Sigmoid colon (tissue), 7 donors: ENCODE results near the gene KRT83. TPM values are rescaled to one million over a fixed set of nuclear protein-coding genes. Genes with fewer than 3 reads are reported as not detected.

Experiments used
- DNase-seq: peaks from one replicate; pipeline ENCODE4 v3.0.0-alpha.2; 2019
- H3K27ac ChIP-seq, 4 donors: fragments of 200-600 bp; sonication (generic); one replicate each; pipeline ENCODE4 v1.5.1; 2016 to 2019; ENCODE audit warnings: mild to moderate bottlenecking in 1 of 4
- H3K27me3 ChIP-seq, 3 donors: fragments of 200-600 bp; sonication (generic); one replicate each; pipeline ENCODE4 v1.5.1; 2019; ENCODE audit warnings: mild to moderate bottlenecking in 1 of 3
- H3K36me3 ChIP-seq, 4 donors: fragments of 200-600 bp; sonication (generic); one replicate each; pipeline ENCODE4 v1.5.1; 2016 to 2019
- H3K4me1 ChIP-seq, 4 donors: fragments of 200-600 bp; sonication (generic); one replicate each; pipeline ENCODE4 v1.5.1; 2017 to 2019
- H3K4me3 ChIP-seq, 4 donors: fragments of 200-600 bp; sonication (generic); one replicate each; pipeline ENCODE4 v1.5.1; 2017 to 2019; ENCODE audit warnings: mild to moderate bottlenecking in 2 of 4, moderate library complexity in 1 of 4
- H3K9me3 ChIP-seq, 4 donors: fragments of 200-600 bp in 3 of 4; sonication (generic) in 3 of 4; one replicate each; pipeline versions ENCODE4 v1.5.1 to v1.6.1; 2013 to 2019
- CTCF ChIP-seq, 4 experiments: fragments of 450-650 bp in 3 of 4; fragments of 200-600 bp in 1 of 4; IDR thresholded peaks; one replicate each; pipeline ENCODE4 v1.5.1; 2016 to 2019; ENCODE audit warnings: antibody characterized with exemption in 4 of 4, mild to moderate bottlenecking in 3 of 4, moderate library complexity in 2 of 4
- EP300 ChIP-seq, 4 donors: sonication (generic); formaldehyde crosslinking; IDR thresholded peaks; one replicate each; pipeline ENCODE4 v1.6.1; 2017; ENCODE audit warnings: antibody characterized with exemption in 4 of 4
- POLR2A ChIP-seq, 2 donors: fragments of 450-650 bp; IDR thresholded peaks; one replicate each; pipeline ENCODE4 v1.6.1; 2016; ENCODE audit warnings: antibody characterized with exemption in 2 of 2, mild to moderate bottlenecking in 2 of 2, moderate library complexity in 2 of 2
- POLR2AphosphoS5 ChIP-seq, 4 donors: sonication (generic); formaldehyde crosslinking; IDR thresholded peaks; one replicate each; pipeline ENCODE4 v1.6.1; 2017; ENCODE audit warnings: antibody characterized with exemption in 4 of 4
- WGBS, 2 donors: extraction: QIAGEN DNeasy Blood & Tissue Kit; methylation state at CpG; one replicate each; pipeline ENCODE4 v1.1.7; 2013; 5-methylcytosine and 5-hydroxymethylcytosine counted together
- intact Hi-C: fragments of 100-400 bp; cut with DNase I; formaldehyde crosslinking; loops from one replicate; pipeline ENCODE4 v1.15.1; 2023
- polyA plus RNA-seq, 3 donors: library from polyadenylated mRNA; stranded (reverse); fragments of 200-250 nt; gene quantifications; one replicate each; pipeline ENCODE4 v1.2.3, GENCODE V29; 2013
- total RNA-seq, 4 donors: library from RNA; depleted of rRNA; stranded (reverse); fragments of >200 nt; gene quantifications; one replicate each; pipeline ENCODE4 v1.1.0, GENCODE V29; 2016
- donor health status: healthy with polysubstance abuse.
- donor health status: Bipolar disorder and iron deficiency.
- donor health status: healthy.

Gene KRT83
- total and polyA plus RNA-seq, 7 donors, result not detected

- TF ChIP-seq CTCF (IDR thresholded peaks at IDR 0.05), result no peak
- no peak for TF ChIP-seq POLR2A (IDR thresholded peaks at IDR 0.05)
- TF ChIP-seq EP300 (IDR thresholded peaks at IDR 0.05), result no peak
- TF ChIP-seq POLR2AphosphoS5 (IDR thresholded peaks at IDR 0.05), result no peak
- no peak overlapping the region for H3K4me3 ChIP-seq
- H3K36me3 ChIP-seq, result no peaks in the 10 kb centered on the region
- H3K27ac ChIP-seq, result no peak overlapping the region
- DNase-seq, result peak; percentile 19
- no peaks in the 10 kb centered on the region for H3K4me1 ChIP-seq
- intact Hi-C loops, result no loop called here
- no peaks in the 10 kb centered on the region for H3K9me3 ChIP-seq
- WGBS, 2 donors, result 93 to 94% methylated on average over 5 of the region's 5 CpGs
- no peaks in the 10 kb centered on the region for H3K27me3 ChIP-seq
Measured at GRCh38 chr12:52296572-52297215, 24.5 kb downstream of the KRT83 start.

GRCh38 chr12:52295663-52296062 is 25.5 kb downstream of the KRT83 start:
- 82 to 89% methylated on average over 1 of the region's 1 CpG for WGBS, 2 donors
- Histone ChIP-seq H3K27ac (no peak overlapping the region), H3K4me1 (no peaks in the 10 kb centered on the region), H3K9me3 (no peaks in the 10 kb centered on the region), H3K27me3 (no peaks in the 10 kb centered on the region), H3K4me3 (no peak overlapping the region), H3K36me3 (no peaks in the 10 kb centered on the region)
- intact Hi-C loops, result no loop called here
- TF ChIP-seq POLR2A (IDR thresholded peaks at IDR 0.05) (no peak), POLR2AphosphoS5 (IDR thresholded peaks at IDR 0.05) (no peak), EP300 (IDR thresholded peaks at IDR 0.05) (no peak), CTCF (IDR thresholded peaks at IDR 0.05) (no peak)
- no peak for DNase-seq

DNA sequence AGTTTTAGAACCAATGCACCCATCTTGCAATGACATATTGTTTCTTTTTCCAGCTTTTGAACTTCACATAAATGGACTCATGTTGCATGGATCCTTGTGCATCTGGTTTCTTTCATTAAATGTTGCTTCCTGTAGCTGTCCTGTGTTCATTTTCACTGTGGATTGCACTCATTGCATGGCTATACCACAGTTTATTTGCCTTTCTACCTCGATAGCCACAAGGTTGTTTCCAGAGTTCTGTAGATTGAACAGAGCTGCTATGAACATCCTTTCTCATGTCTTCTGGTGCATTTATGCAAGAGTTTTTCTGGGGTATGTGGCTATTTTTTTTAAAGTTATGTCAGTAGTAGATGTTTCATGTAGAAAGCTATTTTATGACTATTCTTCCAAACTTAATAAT is 26.4 kb downstream of the KRT83 start:
- Histone ChIP-seq H3K36me3 (no peaks in the 10 kb centered on the region), H3K9me3 (no peaks in the 10 kb centered on the region), H3K4me3 (no peak overlapping the region), H3K27me3 (no peaks in the 10 kb centered on the region), H3K4me1 (no peaks in the 10 kb centered on the region), H3K27ac (no peak overlapping the region)
- no peak for TF ChIP-seq POLR2A (IDR thresholded peaks at IDR 0.05)
- no peak for TF ChIP-seq CTCF (IDR thresholded peaks at IDR 0.05)
- no peak for TF ChIP-seq EP300 (IDR thresholded peaks at IDR 0.05)
- TF ChIP-seq POLR2AphosphoS5 (IDR thresholded peaks at IDR 0.05), result no peak
- intact Hi-C loops, result no loop called here
- 21 to 40% methylated on average over 1 of the region's 1 CpG for WGBS, 2 donors
- no peak for DNase-seq

GRCh38 chr12:52293926-52294325 is 27.3 kb downstream of the KRT83 start:
- no peak for DNase-seq
- 82 to 87% methylated on average over 1 of the region's 1 CpG for WGBS, 2 donors
- H3K27ac ChIP-seq, result no peak overlapping the region
- intact Hi-C loops, result no loop called here
- no peaks in the 10 kb centered on the region for H3K9me3 ChIP-seq
- no peaks in the 10 kb centered on the region for H3K4me1 ChIP-seq
- TF ChIP-seq EP300 (IDR thresholded peaks at IDR 0.05), result no peak
- TF ChIP-seq POLR2A (IDR thresholded peaks at IDR 0.05), result no peak
- TF ChIP-seq POLR2AphosphoS5 (IDR thresholded peaks at IDR 0.05), result no peak
- no peak for TF ChIP-seq CTCF (IDR thresholded peaks at IDR 0.05)
- H3K27me3 ChIP-seq, result no peaks in the 10 kb centered on the region
- H3K4me3 ChIP-seq, result no peak overlapping the region
- no peaks in the 10 kb centered on the region for H3K36me3 ChIP-seq
